Nephron progenitor cell (in vitro differentiated cells): ENCODE data around the gene AGTRAP.

Source experiments
- DNase-seq: peaks from one replicate; pipeline ENCODE4 v3.0.0; 2021
- H3K27ac Mint-ChIP-seq: 2 replicates; pipeline ENCODE4 v1.8.0; 2021; ENCODE audit warnings: mild to moderate bottlenecking, moderate library complexity, mixed read lengths
- H3K27me3 Mint-ChIP-seq: 2 replicates; pipeline ENCODE4 v1.8.0; 2021; ENCODE audit warnings: mild to moderate bottlenecking, low read depth, mixed read lengths; ENCODE audit not compliant: poor library complexity
- H3K36me3 Mint-ChIP-seq: 2 replicates; pipeline ENCODE4 v1.8.0; 2021; ENCODE audit warnings: low read depth, mixed read lengths
- H3K4me1 Mint-ChIP-seq: 2 replicates; pipeline ENCODE4 v1.8.0; 2021; ENCODE audit warnings: mixed read lengths
- H3K4me3 Mint-ChIP-seq: 2 replicates; pipeline ENCODE4 v1.8.0; 2021; ENCODE audit warnings: mild to moderate bottlenecking, moderate library complexity, mixed read lengths
- H3K9me3 Mint-ChIP-seq: 2 replicates; pipeline ENCODE4 v1.8.0; 2021; ENCODE audit warnings: mild to moderate bottlenecking, moderate library complexity, mixed read lengths
- TF ChIP-seq, protein P1 (sequence below): fragments of 200-600 bp; sonication (generic); IDR thresholded peaks from 2 replicates; pipeline ENCODE4 v1.5.0; 2021; ENCODE audit warnings: antibody characterized with exemption

Gene AGTRAP

DNA sequence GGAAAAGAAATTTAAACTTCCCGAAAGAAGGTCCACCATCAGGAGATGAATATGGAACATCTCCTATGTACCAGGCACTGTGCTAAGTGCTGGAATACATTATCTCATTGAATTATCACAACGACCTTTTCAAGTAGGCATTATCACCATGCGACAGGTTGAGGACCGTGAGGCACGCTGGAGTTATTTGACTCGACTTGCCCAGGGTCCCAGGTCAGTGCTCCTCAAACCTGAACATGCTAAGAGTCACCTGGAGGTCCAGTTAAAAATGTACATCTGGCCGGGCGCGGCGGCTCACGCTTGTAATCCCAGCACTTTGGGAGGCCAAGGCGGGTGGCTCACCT, 15.9 kb upstream of the AGTRAP start:
- Mint-ChIP-seq H3K4me3 (no peak overlapping the region), H3K4me1 (peaks cover 20% of the 10 kb centered on the region), H3K9me3 (no peaks in the 10 kb centered on the region), H3K27ac (no peak overlapping the region), H3K27me3 (peaks cover 27% of the 10 kb centered on the region), H3K36me3 (no peaks in the 10 kb centered on the region)
- DNase-seq = no peak
- TF ChIP-seq, protein P1, sequence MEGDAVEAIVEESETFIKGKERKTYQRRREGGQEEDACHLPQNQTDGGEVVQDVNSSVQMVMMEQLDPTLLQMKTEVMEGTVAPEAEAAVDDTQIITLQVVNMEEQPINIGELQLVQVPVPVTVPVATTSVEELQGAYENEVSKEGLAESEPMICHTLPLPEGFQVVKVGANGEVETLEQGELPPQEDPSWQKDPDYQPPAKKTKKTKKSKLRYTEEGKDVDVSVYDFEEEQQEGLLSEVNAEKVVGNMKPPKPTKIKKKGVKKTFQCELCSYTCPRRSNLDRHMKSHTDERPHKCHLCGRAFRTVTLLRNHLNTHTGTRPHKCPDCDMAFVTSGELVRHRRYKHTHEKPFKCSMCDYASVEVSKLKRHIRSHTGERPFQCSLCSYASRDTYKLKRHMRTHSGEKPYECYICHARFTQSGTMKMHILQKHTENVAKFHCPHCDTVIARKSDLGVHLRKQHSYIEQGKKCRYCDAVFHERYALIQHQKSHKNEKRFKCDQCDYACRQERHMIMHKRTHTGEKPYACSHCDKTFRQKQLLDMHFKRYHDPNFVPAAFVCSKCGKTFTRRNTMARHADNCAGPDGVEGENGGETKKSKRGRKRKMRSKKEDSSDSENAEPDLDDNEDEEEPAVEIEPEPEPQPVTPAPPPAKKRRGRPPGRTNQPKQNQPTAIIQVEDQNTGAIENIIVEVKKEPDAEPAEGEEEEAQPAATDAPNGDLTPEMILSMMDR = peak; percentile 5

DNA sequence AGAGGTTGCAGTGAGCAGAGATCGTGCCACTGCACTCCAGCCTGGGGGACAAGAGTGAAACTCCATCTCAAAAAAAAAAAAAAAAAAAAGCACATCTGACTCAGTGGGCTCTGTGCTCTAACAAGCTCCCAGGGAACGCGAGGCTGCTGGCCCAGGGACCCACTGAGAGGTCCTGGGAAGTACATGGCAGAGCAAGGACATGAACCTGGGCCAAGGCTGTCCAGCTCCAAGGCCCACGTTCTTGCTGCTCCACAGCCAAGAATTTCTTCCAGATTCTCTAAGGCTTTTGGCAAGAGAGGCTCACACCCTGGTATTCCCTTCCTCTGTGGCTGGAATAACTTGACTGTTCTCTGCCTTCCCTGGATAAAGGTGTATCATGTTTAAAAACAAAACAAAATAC, 15.4 kb upstream of the AGTRAP start:
- H3K27ac Mint-ChIP-seq = no peak overlapping the region
- no peaks in the 10 kb centered on the region for H3K36me3 Mint-ChIP-seq
- peaks cover 24% of the 10 kb centered on the region for H3K27me3 Mint-ChIP-seq
- TF ChIP-seq, protein P1 = no peak
- no peak overlapping the region for H3K4me3 Mint-ChIP-seq
- H3K9me3 Mint-ChIP-seq = no peaks in the 10 kb centered on the region
- no peak for DNase-seq
- H3K4me1 Mint-ChIP-seq = peaks cover 20% of the 10 kb centered on the region

DNA sequence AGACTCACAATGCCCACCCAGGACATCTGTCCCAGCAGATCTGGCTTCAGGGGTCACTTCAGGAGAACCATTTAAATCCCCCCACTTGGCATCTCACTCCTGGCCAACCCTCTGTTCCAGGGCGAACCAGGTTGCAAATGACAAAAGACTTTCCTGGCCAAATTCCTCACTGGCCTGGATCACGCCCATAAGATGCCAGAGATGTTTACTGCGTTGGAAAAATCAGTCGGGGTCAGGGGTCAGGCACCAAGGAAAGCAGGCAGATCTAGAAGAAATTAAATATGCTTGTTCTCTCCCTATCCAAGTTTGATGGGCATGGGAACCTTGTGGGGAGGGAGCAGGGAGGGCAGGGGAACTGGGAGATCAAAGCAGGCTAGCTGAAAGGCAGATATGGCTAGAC, 14.6 kb upstream of the AGTRAP start:
- Mint-ChIP-seq H3K27ac (no peak overlapping the region), H3K4me1 (peaks cover 18% of the 10 kb centered on the region), H3K36me3 (no peaks in the 10 kb centered on the region), H3K9me3 (no peaks in the 10 kb centered on the region), H3K4me3 (no peak overlapping the region), H3K27me3 (peaks cover 19% of the 10 kb centered on the region)
- TF ChIP-seq, protein P1 = no peak
- DNase-seq = no peak

DNA sequence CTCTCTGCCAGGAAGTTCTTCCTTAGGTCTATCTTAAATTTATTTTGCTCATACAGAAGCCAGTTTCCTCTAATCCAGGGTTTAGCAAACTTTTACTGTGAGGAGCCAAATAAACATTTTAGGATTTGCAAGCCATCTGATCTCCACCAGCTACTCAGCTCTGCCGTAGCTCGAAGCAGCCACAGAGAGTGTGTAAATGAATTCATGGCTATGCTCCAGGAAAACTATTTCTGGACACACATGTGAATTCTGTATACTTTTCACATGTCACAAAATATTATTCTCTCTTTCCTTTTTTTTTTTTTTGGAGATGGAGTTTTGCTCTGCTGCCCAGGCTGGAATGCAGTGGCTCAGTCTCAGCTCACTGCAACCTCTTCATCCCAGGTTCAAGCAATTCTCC, 13.4 kb upstream of the AGTRAP start:
- Mint-ChIP-seq H3K27me3 (peaks cover 19% of the 10 kb centered on the region), H3K4me3 (no peak overlapping the region), H3K4me1 (peaks cover 17% of the 10 kb centered on the region), H3K36me3 (no peaks in the 10 kb centered on the region), H3K27ac (no peak overlapping the region), H3K9me3 (no peaks in the 10 kb centered on the region)
- TF ChIP-seq, protein P1 = no peak
- no peak for DNase-seq

DNA sequence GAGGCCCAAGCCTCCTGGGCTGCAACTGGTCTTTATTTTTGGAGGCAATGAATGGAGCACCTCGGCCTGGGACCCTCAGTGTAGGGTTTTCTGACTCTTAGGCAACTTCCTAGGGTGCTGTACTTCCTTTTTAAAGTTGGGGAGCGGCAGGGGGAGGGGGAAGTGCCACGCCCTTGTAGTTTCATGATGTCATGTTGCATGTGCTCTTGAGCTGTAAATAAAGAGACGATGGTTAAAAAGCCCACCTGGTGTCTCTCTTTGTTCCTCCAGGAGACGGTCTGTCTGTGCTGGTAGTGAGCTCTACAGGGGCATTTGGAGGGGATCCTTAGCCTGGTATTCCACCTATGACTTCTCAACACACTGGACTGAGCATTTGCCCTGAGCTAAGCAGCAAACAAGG, 10.3 kb upstream of the AGTRAP start:
- H3K4me3 Mint-ChIP-seq = no peak overlapping the region
- H3K27ac Mint-ChIP-seq = no peak overlapping the region
- H3K36me3 Mint-ChIP-seq = no peaks in the 10 kb centered on the region
- TF ChIP-seq, protein P1 = no peak
- H3K27me3 Mint-ChIP-seq = peaks cover 8% of the 10 kb centered on the region
- DNase-seq = no peak
- peaks cover 34% of the 10 kb centered on the region for H3K4me1 Mint-ChIP-seq
- no peaks in the 10 kb centered on the region for H3K9me3 Mint-ChIP-seq

DNA sequence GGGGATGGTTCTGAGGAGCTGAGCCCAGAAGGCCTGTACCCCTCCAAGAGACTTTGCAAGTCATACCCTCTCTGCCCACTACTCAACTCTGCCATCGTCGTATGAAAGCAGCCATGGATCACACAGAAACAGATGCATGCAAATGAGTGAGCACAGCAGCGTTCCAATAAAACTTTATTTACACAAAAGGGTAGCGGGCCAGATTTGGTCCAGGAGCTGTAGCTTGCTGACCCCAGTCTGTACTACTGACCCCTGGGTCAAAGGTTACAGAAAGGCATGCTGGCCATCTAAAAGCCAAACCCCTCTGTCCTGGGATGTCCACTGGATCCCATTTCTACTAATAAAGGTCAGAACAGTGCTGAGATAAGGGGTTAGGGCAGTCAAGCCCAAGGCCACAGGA, 8.8 kb upstream of the AGTRAP start:
- Mint-ChIP-seq H3K9me3 (no peaks in the 10 kb centered on the region), H3K36me3 (no peaks in the 10 kb centered on the region), H3K4me3 (no peak overlapping the region), H3K27ac (no peak overlapping the region), H3K4me1 (peaks cover 45% of the 10 kb centered on the region), H3K27me3 (peaks cover 6% of the 10 kb centered on the region)
- TF ChIP-seq, protein P1 = no peak
- no peak for DNase-seq
